Neural progenitor cell (in vitro differentiated cells): ENCODE measurements around the gene LIPI.
"Not testable (repeated sequence)": the region's sequence is repeated elsewhere in the genome, so short reads cannot be mapped to it uniquely, and the experiment has no call there.

Source experiments
- EZH2 ChIP-seq: fragments of 200-600 bp; sonication (generic); IDR thresholded peaks from 2 replicates; pipeline ENCODE4 v1.6.1; 2017; ENCODE audit warnings: antibody characterized with exemption, mild to moderate bottlenecking, moderate library complexity
- EZH2phosphoT487 ChIP-seq: fragments of 200-600 bp; sonication (generic); IDR thresholded peaks from 2 replicates; pipeline ENCODE4 v1.6.1; 2017; ENCODE audit warnings: antibody characterized with exemption
- TF ChIP-seq, protein P1 (sequence below): fragments of 200-600 bp; sonication (generic); IDR thresholded peaks from 2 replicates; pipeline ENCODE4 v1.5.1; 2017; ENCODE audit warnings: antibody characterized with exemption, mild to moderate bottlenecking

DNA sequence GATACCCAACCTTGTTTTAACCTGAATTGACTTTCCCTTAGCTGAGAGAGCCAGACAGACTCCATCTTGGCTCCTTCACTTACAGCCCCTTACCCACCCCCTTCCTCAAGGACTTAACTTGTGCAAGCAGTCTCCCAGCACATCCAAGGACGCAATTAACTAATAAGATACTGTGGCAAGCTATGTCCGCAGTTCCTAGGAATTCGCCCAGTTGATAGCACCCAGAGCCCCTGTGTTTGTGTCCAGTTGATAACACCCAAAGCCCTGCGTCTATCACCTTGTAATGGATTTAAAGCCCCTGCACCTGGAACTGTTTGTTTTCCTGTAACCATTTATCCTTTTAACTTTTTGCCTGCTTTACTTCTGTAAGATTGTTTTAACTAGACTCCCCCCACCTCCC, 106.2 kb downstream of the LIPI start:
- TF ChIP-seq, protein P1, sequence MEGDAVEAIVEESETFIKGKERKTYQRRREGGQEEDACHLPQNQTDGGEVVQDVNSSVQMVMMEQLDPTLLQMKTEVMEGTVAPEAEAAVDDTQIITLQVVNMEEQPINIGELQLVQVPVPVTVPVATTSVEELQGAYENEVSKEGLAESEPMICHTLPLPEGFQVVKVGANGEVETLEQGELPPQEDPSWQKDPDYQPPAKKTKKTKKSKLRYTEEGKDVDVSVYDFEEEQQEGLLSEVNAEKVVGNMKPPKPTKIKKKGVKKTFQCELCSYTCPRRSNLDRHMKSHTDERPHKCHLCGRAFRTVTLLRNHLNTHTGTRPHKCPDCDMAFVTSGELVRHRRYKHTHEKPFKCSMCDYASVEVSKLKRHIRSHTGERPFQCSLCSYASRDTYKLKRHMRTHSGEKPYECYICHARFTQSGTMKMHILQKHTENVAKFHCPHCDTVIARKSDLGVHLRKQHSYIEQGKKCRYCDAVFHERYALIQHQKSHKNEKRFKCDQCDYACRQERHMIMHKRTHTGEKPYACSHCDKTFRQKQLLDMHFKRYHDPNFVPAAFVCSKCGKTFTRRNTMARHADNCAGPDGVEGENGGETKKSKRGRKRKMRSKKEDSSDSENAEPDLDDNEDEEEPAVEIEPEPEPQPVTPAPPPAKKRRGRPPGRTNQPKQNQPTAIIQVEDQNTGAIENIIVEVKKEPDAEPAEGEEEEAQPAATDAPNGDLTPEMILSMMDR, result not testable (repeated sequence)
- not testable (repeated sequence) for TF ChIP-seq EZH2, EZH2phosphoT487
